Central memory CD4-positive, alpha-beta T cell (primary cell): Measurements from ENCODE around the gene CCRL2.
"Not testable (repeated sequence)": the region's sequence is repeated elsewhere in the genome, so short reads cannot be mapped to it uniquely, and the experiment has no call there.

Experiments
- DNase-seq: peaks from one replicate; pipeline ENCODE4 v3.0.0; 2022

CCRL2 gene

GRCh38 chr3:46405301-46406019 is 1.6 kb upstream of the CCRL2 start:
- DNase-seq, result no peak

- DNase-seq, result no peak
Observed at GRCh38 chr3:46406443-46406787, 644 bp upstream of the CCRL2 start.

- no peak for DNase-seq
Observed at GRCh38 chr3:46407970-46408369, 911 bp downstream of the CCRL2 start.

- no peak for DNase-seq
Observed at GRCh38 chr3:46408853-46409252, 1.8 kb downstream of the CCRL2 start.

- no peak for DNase-seq
Observed at GRCh38 chr3:46409739-46410489, 2.9 kb downstream of the CCRL2 start.

- DNase-seq, result no peak
Observed at GRCh38 chr3:46410669-46411068, 3.6 kb downstream of the CCRL2 start.

GRCh38 chr3:46411271-46411670 is 4.2 kb downstream of the CCRL2 start:
- no peak for DNase-seq

GRCh38 chr3:46412786-46413298 is 5.8 kb downstream of the CCRL2 start:
- no peak for DNase-seq

GRCh38 chr3:46413951-46414350 is 6.9 kb downstream of the CCRL2 start:
- no peak for DNase-seq

GRCh38 chr3:46414739-46415138 is 7.7 kb downstream of the CCRL2 start:
- no peak for DNase-seq

GRCh38 chr3:46416125-46416810 is 9.2 kb downstream of the CCRL2 start:
- no peak for DNase-seq

- no peak for DNase-seq
Observed at GRCh38 chr3:46416811-46417510, 9.9 kb downstream of the CCRL2 start.

- DNase-seq, result no peak
Observed at GRCh38 chr3:46417841-46418611, 11.0 kb downstream of the CCRL2 start.

GRCh38 chr3:46419816-46420215 is 12.8 kb downstream of the CCRL2 start:
- DNase-seq, result no peak

GRCh38 chr3:46420931-46421330 is 13.9 kb downstream of the CCRL2 start:
- DNase-seq, result no peak

- no peak for DNase-seq
Observed at GRCh38 chr3:46422617-46423016, 15.6 kb downstream of the CCRL2 start.

GRCh38 chr3:46423588-46423987 is 16.5 kb downstream of the CCRL2 start:
- no peak for DNase-seq

- not testable (repeated sequence) for DNase-seq
Observed at GRCh38 chr3:46426476-46426875, 19.4 kb downstream of the CCRL2 start.

- DNase-seq, result not testable (repeated sequence)
Observed at GRCh38 chr3:46427404-46427803, 20.3 kb downstream of the CCRL2 start.

GRCh38 chr3:46427916-46428833 is 21.1 kb downstream of the CCRL2 start:
- no peak for DNase-seq

- no peak for DNase-seq
Observed at GRCh38 chr3:46429250-46429649, 22.2 kb downstream of the CCRL2 start.
